WTC11 (cell line): ENCODE data around the gene PUS10. TPM values are rescaled to one million over a fixed set of nuclear protein-coding genes. Genes with fewer than 3 reads are reported as not detected.
A peak's percentile ranks its signal among the peaks of the same experiment; 100 is the strongest.

Experiments
- ATAC-seq: fragments of 200-7000 bp; cut with Tn5 transposase; 2 replicates; pipeline ENCODE4 v1.10.0; 2021; ENCODE audit warnings: mild to moderate bottlenecking, moderate library complexity
- CTCF ChIA-PET: fragments of 300-600 bp; sonication (Branson Sonifier 250); formaldehyde crosslinking; loops from one replicate; lab custom pipeline; 2021; ENCODE audit warnings: antibody characterized with exemption; lab: Charles Lee
- POLR2A ChIA-PET: fragments of 350-600 bp; sonication (Branson Sonifier 250); formaldehyde crosslinking; loops from one replicate; lab custom pipeline; 2021; ENCODE audit warnings: antibody characterized with exemption; lab: Charles Lee
- DNase-seq: peaks from one replicate; pipeline ENCODE4 v3.0.0; 2021; ENCODE audit warnings: low spot score
- H3K27ac Mint-ChIP-seq: 2 replicates; pipeline ENCODE4 v1.8.0; 2021; ENCODE audit warnings: mixed read lengths
- H3K27me3 Mint-ChIP-seq: 2 replicates; pipeline ENCODE4 v1.8.0; 2021; ENCODE audit warnings: low read depth, mild to moderate bottlenecking, moderate library complexity, mixed read lengths
- H3K36me3 Mint-ChIP-seq: 2 replicates; pipeline ENCODE4 v1.8.0; 2021; ENCODE audit warnings: mixed read lengths
- H3K4me1 Mint-ChIP-seq: 2 replicates; pipeline ENCODE4 v1.8.0; 2022; ENCODE audit warnings: mixed read lengths
- H3K4me3 Mint-ChIP-seq: 2 replicates; pipeline ENCODE4 v1.8.0; 2021; ENCODE audit warnings: mild to moderate bottlenecking, moderate library complexity, mixed read lengths
- H3K9me3 Mint-ChIP-seq: 2 replicates; pipeline ENCODE4 v1.8.0; 2021; ENCODE audit warnings: mixed read lengths
- CREM ChIP-seq: sonication (generic); formaldehyde crosslinking; IDR thresholded peaks from 2 replicates; pipeline ENCODE4 v1.8.1; 2022; ENCODE audit warnings: mild to moderate bottlenecking, missing genetic modification reagents, moderate library complexity
- ETV6 ChIP-seq: sonication (generic); formaldehyde crosslinking; IDR thresholded peaks from 2 replicates; pipeline ENCODE4 v1.8.1; 2022; ENCODE audit warnings: mild to moderate bottlenecking, missing genetic modification reagents
- FOXP1 ChIP-seq: sonication (generic); formaldehyde crosslinking; IDR thresholded peaks from 2 replicates; pipeline ENCODE4 v1.8.0; 2022; ENCODE audit warnings: missing genetic modification reagents, mild to moderate bottlenecking, moderate library complexity, borderline replicate concordance
- JUN ChIP-seq: sonication (generic); formaldehyde crosslinking; IDR thresholded peaks from 2 replicates; pipeline ENCODE4 v1.8.0; 2023; ENCODE audit warnings: mild to moderate bottlenecking, missing genetic modification reagents
- MXD4 ChIP-seq: fragments of 250-450 bp; sonication (Bioruptor Pico); IDR thresholded peaks from 2 replicates; pipeline ENCODE4 v1.8.0; 2021; ENCODE audit warnings: mild to moderate bottlenecking, moderate library complexity, borderline replicate concordance
- MYBL2 ChIP-seq: sonication (generic); formaldehyde crosslinking; IDR thresholded peaks from 2 replicates; pipeline ENCODE4 v1.8.1; 2023; ENCODE audit warnings: mild to moderate bottlenecking, moderate library complexity, missing genetic modification reagents
- NFE2L1 ChIP-seq: sonication (generic); formaldehyde crosslinking; IDR thresholded peaks from 2 replicates; pipeline ENCODE4 v1.8.1; 2023; ENCODE audit warnings: missing genetic modification reagents
- SMAD3 ChIP-seq: sonication (generic); formaldehyde crosslinking; IDR thresholded peaks from 2 replicates; pipeline ENCODE4 v1.8.0; 2022; ENCODE audit warnings: missing genetic modification reagents, mild to moderate bottlenecking, borderline replicate concordance
- TP53 ChIP-seq: sonication (generic); formaldehyde crosslinking; IDR thresholded peaks from 2 replicates; pipeline ENCODE4 v1.8.1; 2023; ENCODE audit warnings: mild to moderate bottlenecking, missing genetic modification reagents
- ZBTB21 ChIP-seq: sonication (generic); formaldehyde crosslinking; IDR thresholded peaks from 2 replicates; pipeline ENCODE4 v1.8.1; 2023; ENCODE audit warnings: mild to moderate bottlenecking, missing genetic modification reagents, borderline replicate concordance
- ZNF121 ChIP-seq: sonication (generic); formaldehyde crosslinking; IDR thresholded peaks from 2 replicates; pipeline ENCODE4 v1.8.0; 2023; ENCODE audit warnings: missing genetic modification reagents
- ZNF263 ChIP-seq: sonication (generic); formaldehyde crosslinking; IDR thresholded peaks from 2 replicates; pipeline ENCODE4 v1.8.1; 2022; ENCODE audit warnings: low read depth, mild to moderate bottlenecking, moderate library complexity, missing genetic modification reagents
- total RNA-seq: library from RNA; stranded (reverse); gene quantifications from 3 replicates; pipeline ENCODE4 v1.2.3, GENCODE V29; 2021
- TF ChIP-seq, protein P1 (sequence below): sonication (generic); formaldehyde crosslinking; IDR thresholded peaks from 2 replicates; pipeline ENCODE4 v1.8.0; 2022; ENCODE audit warnings: missing genetic modification reagents
- TF ChIP-seq, protein P2 (sequence below): fragments of 250-450 bp; sonication (Bioruptor Pico); IDR thresholded peaks from 2 replicates; pipeline ENCODE4 v1.9.0; 2021; ENCODE audit warnings: mild to moderate bottlenecking
- TF ChIP-seq, protein P3 (sequence below): sonication (generic); formaldehyde crosslinking; IDR thresholded peaks from 2 replicates; pipeline ENCODE4 v1.8.1; 2023; ENCODE audit warnings: mild to moderate bottlenecking, missing genetic modification reagents, moderate library complexity
- TF ChIP-seq, protein P4 (sequence below): sonication (generic); formaldehyde crosslinking; IDR thresholded peaks from 2 replicates; pipeline ENCODE4 v1.8.0; 2022; ENCODE audit warnings: mild to moderate bottlenecking, missing genetic modification reagents
- TF ChIP-seq, protein P5 (sequence below): sonication (generic); formaldehyde crosslinking; IDR thresholded peaks from 2 replicates; pipeline ENCODE4 v1.8.0; 2023; ENCODE audit warnings: missing genetic modification reagents, mild to moderate bottlenecking, borderline replicate concordance
- TF ChIP-seq, protein P6 (sequence below): sonication (generic); formaldehyde crosslinking; IDR thresholded peaks from 2 replicates; pipeline ENCODE4 v1.8.1; 2022; ENCODE audit warnings: low read depth, missing genetic modification reagents, borderline replicate concordance
- TF ChIP-seq, protein P7 (sequence below): sonication (generic); formaldehyde crosslinking; IDR thresholded peaks from 2 replicates; pipeline ENCODE4 v1.8.1; 2023; ENCODE audit warnings: mild to moderate bottlenecking, missing genetic modification reagents

Gene PUS10
- total RNA-seq, 1 experiment from 2014 or later = 2.9 TPM

DNA sequence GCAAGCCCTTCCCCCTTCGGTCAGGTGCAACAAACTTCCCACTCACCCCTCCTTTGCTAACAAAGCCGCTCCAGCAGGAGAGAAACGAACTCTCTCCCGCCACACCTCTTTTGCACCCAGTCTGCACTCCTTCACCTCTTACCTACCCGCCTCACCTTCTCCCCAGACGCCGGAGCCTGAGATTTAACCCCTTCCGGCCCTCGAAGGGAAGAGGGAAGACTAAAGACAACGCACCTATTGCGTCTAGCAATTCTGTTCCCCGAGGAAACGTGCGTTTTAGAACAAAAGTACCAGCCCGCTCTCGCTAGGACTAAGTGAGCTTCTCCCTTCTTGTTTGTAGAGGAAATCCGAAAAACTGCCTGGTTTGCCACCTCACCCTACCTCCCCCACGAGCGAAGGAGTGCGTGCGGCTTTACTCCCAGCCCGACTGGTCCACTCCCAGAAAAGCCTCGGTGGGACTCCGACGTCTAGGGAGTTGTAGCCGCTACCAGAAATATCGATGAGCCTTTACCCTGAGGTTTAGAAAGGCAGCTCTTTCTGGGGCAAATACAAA lies 976 bp downstream of the PUS10 start (continued):
- TF ChIP-seq, protein P1, sequence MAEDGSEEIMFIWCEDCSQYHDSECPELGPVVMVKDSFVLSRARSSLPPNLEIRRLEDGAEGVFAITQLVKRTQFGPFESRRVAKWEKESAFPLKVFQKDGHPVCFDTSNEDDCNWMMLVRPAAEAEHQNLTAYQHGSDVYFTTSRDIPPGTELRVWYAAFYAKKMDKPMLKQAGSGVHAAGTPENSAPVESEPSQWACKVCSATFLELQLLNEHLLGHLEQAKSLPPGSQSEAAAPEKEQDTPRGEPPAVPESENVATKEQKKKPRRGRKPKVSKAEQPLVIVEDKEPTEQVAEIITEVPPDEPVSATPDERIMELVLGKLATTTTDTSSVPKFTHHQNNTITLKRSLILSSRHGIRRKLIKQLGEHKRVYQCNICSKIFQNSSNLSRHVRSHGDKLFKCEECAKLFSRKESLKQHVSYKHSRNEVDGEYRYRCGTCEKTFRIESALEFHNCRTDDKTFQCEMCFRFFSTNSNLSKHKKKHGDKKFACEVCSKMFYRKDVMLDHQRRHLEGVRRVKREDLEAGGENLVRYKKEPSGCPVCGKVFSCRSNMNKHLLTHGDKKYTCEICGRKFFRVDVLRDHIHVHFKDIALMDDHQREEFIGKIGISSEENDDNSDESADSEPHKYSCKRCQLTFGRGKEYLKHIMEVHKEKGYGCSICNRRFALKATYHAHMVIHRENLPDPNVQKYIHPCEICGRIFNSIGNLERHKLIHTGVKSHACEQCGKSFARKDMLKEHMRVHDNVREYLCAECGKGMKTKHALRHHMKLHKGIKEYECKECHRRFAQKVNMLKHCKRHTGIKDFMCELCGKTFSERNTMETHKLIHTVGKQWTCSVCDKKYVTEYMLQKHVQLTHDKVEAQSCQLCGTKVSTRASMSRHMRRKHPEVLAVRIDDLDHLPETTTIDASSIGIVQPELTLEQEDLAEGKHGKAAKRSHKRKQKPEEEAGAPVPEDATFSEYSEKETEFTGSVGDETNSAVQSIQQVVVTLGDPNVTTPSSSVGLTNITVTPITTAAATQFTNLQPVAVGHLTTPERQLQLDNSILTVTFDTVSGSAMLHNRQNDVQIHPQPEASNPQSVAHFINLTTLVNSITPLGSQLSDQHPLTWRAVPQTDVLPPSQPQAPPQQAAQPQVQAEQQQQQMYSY (CRISPR knock-in tag) = no peak
- TF ChIP-seq ZBTB21 (CRISPR knock-in tag) (0 out of 2 replicates have a peak, but pooled peaks have one; percentile 41), ZNF121 (CRISPR knock-in tag) (peak; percentile 25; the same call in 1 of the 2 replicates), NFE2L1 (peak; percentile 51; the same call in 1 of the 2 replicates), CREM (CRISPR knock-in tag) (no peak; the same call in 1 of the 2 replicates), TP53 (CRISPR knock-in tag) (peak; percentile 77; the same call in 1 of the 2 replicates), FOXP1 (CRISPR knock-in tag) (no peak), MYBL2 (CRISPR knock-in tag) (peak; percentile 54; the same call in 1 of the 2 replicates)
- TF ChIP-seq, protein P2, sequence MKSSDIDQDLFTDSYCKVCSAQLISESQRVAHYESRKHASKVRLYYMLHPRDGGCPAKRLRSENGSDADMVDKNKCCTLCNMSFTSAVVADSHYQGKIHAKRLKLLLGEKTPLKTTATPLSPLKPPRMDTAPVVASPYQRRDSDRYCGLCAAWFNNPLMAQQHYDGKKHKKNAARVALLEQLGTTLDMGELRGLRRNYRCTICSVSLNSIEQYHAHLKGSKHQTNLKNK (CRISPR knock-in tag) = 0 out of 2 replicates have a peak, but pooled peaks have one; percentile 19
- TF ChIP-seq, protein P3, sequence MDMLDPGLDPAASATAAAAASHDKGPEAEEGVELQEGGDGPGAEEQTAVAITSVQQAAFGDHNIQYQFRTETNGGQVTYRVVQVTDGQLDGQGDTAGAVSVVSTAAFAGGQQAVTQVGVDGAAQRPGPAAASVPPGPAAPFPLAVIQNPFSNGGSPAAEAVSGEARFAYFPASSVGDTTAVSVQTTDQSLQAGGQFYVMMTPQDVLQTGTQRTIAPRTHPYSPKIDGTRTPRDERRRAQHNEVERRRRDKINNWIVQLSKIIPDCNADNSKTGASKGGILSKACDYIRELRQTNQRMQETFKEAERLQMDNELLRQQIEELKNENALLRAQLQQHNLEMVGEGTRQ (CRISPR knock-in tag) = peak; percentile 24; the same call in 1 of the 2 replicates

DNA sequence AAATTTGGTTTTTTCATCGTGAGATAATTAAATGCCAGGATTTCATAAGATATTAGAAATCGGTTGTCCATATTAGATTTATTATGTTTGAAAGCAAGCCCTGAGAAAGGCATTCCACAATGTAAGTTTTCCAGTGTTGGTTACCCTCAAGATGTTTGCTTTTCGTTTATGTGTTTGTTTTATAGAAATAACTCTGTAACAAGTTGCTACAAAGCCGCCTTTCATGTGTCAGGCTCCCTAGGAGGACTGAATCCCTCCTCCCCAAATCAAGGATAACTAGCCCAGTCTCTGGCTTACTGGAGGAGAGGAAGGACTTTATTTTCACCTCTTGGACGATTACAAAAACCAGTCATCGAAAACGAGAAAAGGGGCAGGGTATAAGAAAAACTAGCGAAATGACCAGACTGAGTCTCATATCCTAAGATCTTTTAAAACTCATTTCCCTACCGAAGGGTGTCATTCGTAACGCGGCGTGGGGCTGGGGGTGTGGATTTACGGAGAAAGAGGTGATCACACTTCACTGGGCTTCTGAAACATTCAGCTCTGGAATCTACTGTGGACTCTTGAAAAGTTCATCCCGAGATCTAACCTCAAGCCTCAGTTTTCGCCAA lies 1.6 kb downstream of the PUS10 start:
- ATAC-seq = no peak
- peaks cover 4% of the 10 kb centered on the region for H3K36me3 Mint-ChIP-seq
- no peak for DNase-seq
- CTCF ChIA-PET = interaction anchor here (0.8 kb wide), 1 partner anchor 17 kb away, joined by 3 read pairs; no protein-coding TSS in a partner anchor
- H3K27ac Mint-ChIP-seq = peak overlapping the region; percentile 100
- H3K4me1 Mint-ChIP-seq = peaks cover 18% of the 10 kb centered on the region
- peak overlapping the region; percentile 98 for H3K4me3 Mint-ChIP-seq
- H3K9me3 Mint-ChIP-seq = no peaks in the 10 kb centered on the region
- POLR2A ChIA-PET = no interaction called here
- TF ChIP-seq ZNF263 (CRISPR knock-in tag) (peak; percentile 29; the same call in 1 of the 2 replicates), ETV6 (CRISPR knock-in tag) (no peak), JUN (CRISPR knock-in tag) (no peak)
- TF ChIP-seq, protein P4, sequence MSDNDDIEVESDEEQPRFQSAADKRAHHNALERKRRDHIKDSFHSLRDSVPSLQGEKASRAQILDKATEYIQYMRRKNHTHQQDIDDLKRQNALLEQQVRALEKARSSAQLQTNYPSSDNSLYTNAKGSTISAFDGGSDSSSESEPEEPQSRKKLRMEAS (CRISPR knock-in tag) = no peak
- H3K27me3 Mint-ChIP-seq = no peaks in the 10 kb centered on the region

DNA sequence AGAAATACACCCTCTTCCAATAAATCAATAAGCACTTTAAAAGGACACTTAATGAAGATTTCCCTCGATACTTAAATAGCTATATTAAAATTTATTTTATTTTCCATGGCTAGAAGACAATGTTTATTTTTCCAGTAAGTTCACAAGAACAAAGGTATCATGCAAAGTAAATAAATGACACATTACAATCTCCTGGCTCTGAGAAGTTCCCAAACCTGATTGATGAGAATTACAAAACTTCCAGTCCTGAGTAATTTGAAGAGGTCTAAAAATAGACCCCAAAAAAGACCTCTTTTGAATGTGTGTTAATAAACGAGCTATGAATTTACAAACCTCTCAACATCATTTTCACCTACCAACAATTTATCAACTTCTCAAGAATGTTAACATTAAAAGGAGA lies 2.1 kb downstream of the PUS10 start:
- DNase-seq (no peak), ATAC-seq (no peak)
- H3K9me3 Mint-ChIP-seq = no peaks in the 10 kb centered on the region
- ChIA-PET CTCF (interaction anchor here (0.8 kb wide), 1 partner anchor 17 kb away, joined by 3 read pairs; no protein-coding TSS in a partner anchor), POLR2A (no interaction called here)
- no peaks in the 10 kb centered on the region for H3K27me3 Mint-ChIP-seq
- H3K36me3 Mint-ChIP-seq = peaks cover 2% of the 10 kb centered on the region
- H3K4me1 Mint-ChIP-seq = peaks cover 18% of the 10 kb centered on the region
- peak overlapping the region; percentile 100; the same call in 1 of the 2 replicates for H3K27ac Mint-ChIP-seq
- peak overlapping the region; percentile 98 for H3K4me3 Mint-ChIP-seq
- TF ChIP-seq SMAD3 (no peak), MXD4 (CRISPR knock-in tag) (no peak)
- TF ChIP-seq, protein P5, sequence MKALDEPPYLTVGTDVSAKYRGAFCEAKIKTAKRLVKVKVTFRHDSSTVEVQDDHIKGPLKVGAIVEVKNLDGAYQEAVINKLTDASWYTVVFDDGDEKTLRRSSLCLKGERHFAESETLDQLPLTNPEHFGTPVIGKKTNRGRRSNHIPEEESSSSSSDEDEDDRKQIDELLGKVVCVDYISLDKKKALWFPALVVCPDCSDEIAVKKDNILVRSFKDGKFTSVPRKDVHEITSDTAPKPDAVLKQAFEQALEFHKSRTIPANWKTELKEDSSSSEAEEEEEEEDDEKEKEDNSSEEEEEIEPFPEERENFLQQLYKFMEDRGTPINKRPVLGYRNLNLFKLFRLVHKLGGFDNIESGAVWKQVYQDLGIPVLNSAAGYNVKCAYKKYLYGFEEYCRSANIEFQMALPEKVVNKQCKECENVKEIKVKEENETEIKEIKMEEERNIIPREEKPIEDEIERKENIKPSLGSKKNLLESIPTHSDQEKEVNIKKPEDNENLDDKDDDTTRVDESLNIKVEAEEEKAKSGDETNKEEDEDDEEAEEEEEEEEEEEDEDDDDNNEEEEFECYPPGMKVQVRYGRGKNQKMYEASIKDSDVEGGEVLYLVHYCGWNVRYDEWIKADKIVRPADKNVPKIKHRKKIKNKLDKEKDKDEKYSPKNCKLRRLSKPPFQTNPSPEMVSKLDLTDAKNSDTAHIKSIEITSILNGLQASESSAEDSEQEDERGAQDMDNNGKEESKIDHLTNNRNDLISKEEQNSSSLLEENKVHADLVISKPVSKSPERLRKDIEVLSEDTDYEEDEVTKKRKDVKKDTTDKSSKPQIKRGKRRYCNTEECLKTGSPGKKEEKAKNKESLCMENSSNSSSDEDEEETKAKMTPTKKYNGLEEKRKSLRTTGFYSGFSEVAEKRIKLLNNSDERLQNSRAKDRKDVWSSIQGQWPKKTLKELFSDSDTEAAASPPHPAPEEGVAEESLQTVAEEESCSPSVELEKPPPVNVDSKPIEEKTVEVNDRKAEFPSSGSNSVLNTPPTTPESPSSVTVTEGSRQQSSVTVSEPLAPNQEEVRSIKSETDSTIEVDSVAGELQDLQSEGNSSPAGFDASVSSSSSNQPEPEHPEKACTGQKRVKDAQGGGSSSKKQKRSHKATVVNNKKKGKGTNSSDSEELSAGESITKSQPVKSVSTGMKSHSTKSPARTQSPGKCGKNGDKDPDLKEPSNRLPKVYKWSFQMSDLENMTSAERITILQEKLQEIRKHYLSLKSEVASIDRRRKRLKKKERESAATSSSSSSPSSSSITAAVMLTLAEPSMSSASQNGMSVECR (CRISPR knock-in tag) = no peak
- TF ChIP-seq, protein P6, sequence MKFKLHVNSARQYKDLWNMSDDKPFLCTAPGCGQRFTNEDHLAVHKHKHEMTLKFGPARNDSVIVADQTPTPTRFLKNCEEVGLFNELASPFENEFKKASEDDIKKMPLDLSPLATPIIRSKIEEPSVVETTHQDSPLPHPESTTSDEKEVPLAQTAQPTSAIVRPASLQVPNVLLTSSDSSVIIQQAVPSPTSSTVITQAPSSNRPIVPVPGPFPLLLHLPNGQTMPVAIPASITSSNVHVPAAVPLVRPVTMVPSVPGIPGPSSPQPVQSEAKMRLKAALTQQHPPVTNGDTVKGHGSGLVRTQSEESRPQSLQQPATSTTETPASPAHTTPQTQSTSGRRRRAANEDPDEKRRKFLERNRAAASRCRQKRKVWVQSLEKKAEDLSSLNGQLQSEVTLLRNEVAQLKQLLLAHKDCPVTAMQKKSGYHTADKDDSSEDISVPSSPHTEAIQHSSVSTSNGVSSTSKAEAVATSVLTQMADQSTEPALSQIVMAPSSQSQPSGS = no peak
- TF ChIP-seq, protein P7, sequence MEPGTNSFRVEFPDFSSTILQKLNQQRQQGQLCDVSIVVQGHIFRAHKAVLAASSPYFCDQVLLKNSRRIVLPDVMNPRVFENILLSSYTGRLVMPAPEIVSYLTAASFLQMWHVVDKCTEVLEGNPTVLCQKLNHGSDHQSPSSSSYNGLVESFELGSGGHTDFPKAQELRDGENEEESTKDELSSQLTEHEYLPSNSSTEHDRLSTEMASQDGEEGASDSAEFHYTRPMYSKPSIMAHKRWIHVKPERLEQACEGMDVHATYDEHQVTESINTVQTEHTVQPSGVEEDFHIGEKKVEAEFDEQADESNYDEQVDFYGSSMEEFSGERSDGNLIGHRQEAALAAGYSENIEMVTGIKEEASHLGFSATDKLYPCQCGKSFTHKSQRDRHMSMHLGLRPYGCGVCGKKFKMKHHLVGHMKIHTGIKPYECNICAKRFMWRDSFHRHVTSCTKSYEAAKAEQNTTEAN (CRISPR knock-in tag) = no peak
- TF ChIP-seq, protein P4 (CRISPR knock-in tag) = no peak
